Activated CD8-positive, alpha-beta T cell treated with anti-CD3 and anti-CD28 coated beads for 36 hours (primary cell): ENCODE results near the gene NTMT1. TPM values are rescaled to one million over a fixed set of nuclear protein-coding genes. Genes with fewer than 3 reads are reported as not detected.

Source experiments
- ATAC-seq: fragments of 200-7000 bp; cut with Tn5 transposase; one replicate; pipeline ENCODE4 v1.10.0; 2021; ENCODE audit warnings: mild to moderate bottlenecking, moderate library complexity
- CTCF ChIA-PET: fragments of 350-600 bp; sonication (Branson Sonifier 250); formaldehyde crosslinking; loops from one replicate; lab custom pipeline; 2021; ENCODE audit warnings: antibody characterized with exemption; lab: Charles Lee
- POLR2A ChIA-PET: fragments of 350-600 bp; sonication (Branson Sonifier 250); formaldehyde crosslinking; loops from one replicate; lab custom pipeline; 2021; ENCODE audit warnings: antibody characterized with exemption; lab: Charles Lee
- DNase-seq: peaks from one replicate; pipeline ENCODE4 v3.0.0-alpha.2; 2020
- H3K27ac Mint-ChIP-seq: one replicate; pipeline ENCODE4 v1.8.0; 2021; ENCODE audit warnings: mild to moderate bottlenecking, mixed read lengths
- H3K27me3 Mint-ChIP-seq: one replicate; pipeline ENCODE4 v1.8.0; 2021; ENCODE audit warnings: mixed read lengths
- H3K36me3 Mint-ChIP-seq: one replicate; pipeline ENCODE4 v1.8.0; 2021; ENCODE audit warnings: low read depth, mixed read lengths
- H3K4me1 Mint-ChIP-seq: one replicate; pipeline ENCODE4 v1.8.0; 2021; ENCODE audit warnings: low read depth, mixed read lengths
- H3K4me3 Mint-ChIP-seq: one replicate; pipeline ENCODE4 v1.8.0; 2021; ENCODE audit warnings: mild to moderate bottlenecking, moderate library complexity, mixed read lengths
- H3K9me3 Mint-ChIP-seq: one replicate; pipeline ENCODE4 v1.8.0; 2021; ENCODE audit warnings: mixed read lengths
- intact Hi-C: fragments of 100-400 bp; cut with micrococcal nuclease; formaldehyde crosslinking; loops from one replicate; pipeline ENCODE4 v1.10.0; 2022
- total RNA-seq, 2 experiments: library from RNA; stranded (reverse); gene quantifications; one replicate each; pipeline ENCODE4 v1.2.3, GENCODE V29; 2021
- TF ChIP-seq, protein P1 (sequence below): fragments of 200-600 bp; IDR thresholded peaks from one replicate; pipeline ENCODE4 v1.8.0; 2022; ENCODE audit warnings: antibody characterized with exemption, mild to moderate bottlenecking

Gene NTMT1
- total RNA-seq, 2 experiments from 2014 or later, result 69.5 to 74.4 TPM

DNA sequence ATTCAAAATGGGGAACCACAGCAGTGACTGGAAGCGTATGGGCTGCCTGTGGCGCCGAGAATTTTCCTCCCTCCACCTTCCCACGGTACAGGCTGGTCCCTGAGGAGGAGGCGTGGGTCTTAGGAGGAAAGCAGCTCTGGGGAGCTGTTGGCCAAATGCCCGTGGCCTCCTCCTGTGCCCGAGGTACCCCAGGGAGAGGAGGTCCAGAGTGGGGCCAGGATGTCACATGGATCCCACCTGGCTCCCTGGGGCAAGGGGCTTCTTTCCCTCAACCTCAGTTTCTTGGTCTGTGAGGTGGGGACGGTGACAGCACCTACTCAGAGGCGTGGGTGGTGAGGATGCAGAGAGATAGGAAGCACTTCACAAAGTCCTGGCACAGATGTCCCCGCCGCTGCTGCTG lies 56.0 kb downstream of the NTMT1 start:
- POLR2A ChIA-PET, result no interaction called here
- ATAC-seq, result no peak
- H3K27me3 Mint-ChIP-seq, result peaks cover 12% of the 10 kb centered on the region
- CTCF ChIA-PET, result no interaction called here
- intact Hi-C loops, result no loop called here
- no peak overlapping the region for H3K27ac Mint-ChIP-seq
- no peak for DNase-seq
- H3K9me3 Mint-ChIP-seq, result no peaks in the 10 kb centered on the region
- H3K4me3 Mint-ChIP-seq, result no peak overlapping the region
- TF ChIP-seq, protein P1, sequence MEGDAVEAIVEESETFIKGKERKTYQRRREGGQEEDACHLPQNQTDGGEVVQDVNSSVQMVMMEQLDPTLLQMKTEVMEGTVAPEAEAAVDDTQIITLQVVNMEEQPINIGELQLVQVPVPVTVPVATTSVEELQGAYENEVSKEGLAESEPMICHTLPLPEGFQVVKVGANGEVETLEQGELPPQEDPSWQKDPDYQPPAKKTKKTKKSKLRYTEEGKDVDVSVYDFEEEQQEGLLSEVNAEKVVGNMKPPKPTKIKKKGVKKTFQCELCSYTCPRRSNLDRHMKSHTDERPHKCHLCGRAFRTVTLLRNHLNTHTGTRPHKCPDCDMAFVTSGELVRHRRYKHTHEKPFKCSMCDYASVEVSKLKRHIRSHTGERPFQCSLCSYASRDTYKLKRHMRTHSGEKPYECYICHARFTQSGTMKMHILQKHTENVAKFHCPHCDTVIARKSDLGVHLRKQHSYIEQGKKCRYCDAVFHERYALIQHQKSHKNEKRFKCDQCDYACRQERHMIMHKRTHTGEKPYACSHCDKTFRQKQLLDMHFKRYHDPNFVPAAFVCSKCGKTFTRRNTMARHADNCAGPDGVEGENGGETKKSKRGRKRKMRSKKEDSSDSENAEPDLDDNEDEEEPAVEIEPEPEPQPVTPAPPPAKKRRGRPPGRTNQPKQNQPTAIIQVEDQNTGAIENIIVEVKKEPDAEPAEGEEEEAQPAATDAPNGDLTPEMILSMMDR, result no peak
- H3K36me3 Mint-ChIP-seq, result no peaks in the 10 kb centered on the region
- no peaks in the 10 kb centered on the region for H3K4me1 Mint-ChIP-seq

DNA sequence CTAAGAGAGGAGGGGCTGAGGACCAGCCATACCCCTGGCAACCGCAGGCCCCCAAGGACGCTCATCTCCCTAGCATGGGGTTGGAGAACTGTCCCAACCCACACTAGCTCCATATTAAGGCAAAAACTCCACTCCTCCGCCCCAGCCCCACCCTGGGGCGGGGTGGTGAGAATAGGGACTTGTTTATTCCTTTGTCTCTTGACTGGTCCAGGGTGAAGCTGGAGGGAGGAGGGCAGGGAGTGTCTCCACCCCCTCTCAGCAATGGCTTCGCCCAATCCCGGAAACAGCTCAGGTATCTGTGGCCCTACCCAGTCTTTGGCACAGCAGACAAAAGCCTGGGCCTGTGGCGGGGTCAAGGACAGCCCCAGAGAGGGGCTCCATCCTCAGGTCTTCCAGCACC lies 56.4 kb downstream of the NTMT1 start:
- Mint-ChIP-seq H3K27ac (no peak overlapping the region), H3K36me3 (no peaks in the 10 kb centered on the region), H3K4me3 (no peak overlapping the region), H3K4me1 (no peaks in the 10 kb centered on the region), H3K27me3 (peaks cover 9% of the 10 kb centered on the region), H3K9me3 (no peaks in the 10 kb centered on the region)
- intact Hi-C loops, result no loop called here
- POLR2A ChIA-PET, result no interaction called here
- DNase-seq, result no peak
- CTCF ChIA-PET, result interaction anchor here (1.1 kb wide), 1 partner anchor 14 kb away, joined by 3 read pairs; no protein-coding TSS in a partner anchor
- ATAC-seq, result no peak
- TF ChIP-seq, protein P1, result no peak

DNA sequence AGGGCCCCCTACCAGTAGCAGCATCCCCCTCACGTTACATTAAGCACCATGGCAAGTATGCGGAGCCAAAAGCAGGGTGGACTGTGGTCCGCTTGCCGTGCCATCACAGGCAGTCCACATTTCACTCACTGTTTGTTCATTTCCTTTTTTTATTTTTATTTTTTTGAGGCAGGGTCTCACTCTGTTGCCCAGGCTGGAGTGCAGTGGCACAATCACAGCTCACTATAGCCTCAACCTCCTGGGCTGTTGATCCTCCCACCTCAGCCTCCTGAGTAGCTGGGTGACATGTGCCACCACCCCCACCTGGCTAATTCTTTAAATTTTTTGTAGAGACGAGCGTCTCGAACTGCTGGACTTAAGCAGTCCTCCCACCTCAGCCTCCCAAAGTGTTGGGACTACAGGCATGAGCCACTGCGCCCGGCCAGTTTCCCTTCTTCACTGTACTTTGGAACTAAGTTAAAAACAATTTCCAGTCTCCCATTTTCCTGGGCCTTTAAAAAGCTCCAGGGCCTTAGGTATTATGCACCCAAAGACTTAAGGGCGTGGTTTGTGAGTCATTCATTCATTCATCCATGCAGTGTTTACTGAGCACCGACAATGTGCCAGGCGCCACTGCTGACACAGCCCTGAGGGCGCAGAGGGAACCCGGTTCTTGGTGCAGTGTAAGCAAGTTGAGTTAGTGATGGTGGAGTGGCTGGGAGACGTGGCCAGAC lies 59.4 kb downstream of the NTMT1 start:
- POLR2A ChIA-PET, result no interaction called here
- intact Hi-C loops, result no loop called here
- TF ChIP-seq, protein P1, result no peak

More for the DNA sequence above, 59.4 kb downstream of the NTMT1 start:
- ATAC-seq (no peak), DNase-seq (no peak)
- CTCF ChIA-PET, result no interaction called here
- Mint-ChIP-seq H3K27me3 (peaks cover 2% of the 10 kb centered on the region), H3K27ac (no peak overlapping the region), H3K4me1 (no peaks in the 10 kb centered on the region), H3K4me3 (no peak overlapping the region), H3K36me3 (no peaks in the 10 kb centered on the region), H3K9me3 (no peaks in the 10 kb centered on the region)

Other genes starting within 250 kb of the NTMT1 start
- not detected for gene C9orf50, start 5.1 kb upstream of the NTMT1 start, total RNA-seq
- gene ASB6, start 16.0 kb downstream of the NTMT1 start, total RNA-seq, result 10 to 100 TPM; 16.6 TPM
- gene PRRX2, start 39.5 kb downstream of the NTMT1 start, total RNA-seq, result 1 to 10 TPM in 1 of 2 experiments, under 1 TPM in 1; 0.85 to 1.2 TPM
- gene PTGES, start 126.9 kb downstream of the NTMT1 start, total RNA-seq, result under 1 TPM; 0.20 to 0.56 TPM
- 10 to 100 TPM; 18.5 to 19.8 TPM for gene TOR1B, start 177.0 kb downstream of the NTMT1 start, total RNA-seq
- gene TOR1A, start 198.0 kb downstream of the NTMT1 start, total RNA-seq, result 10 to 100 TPM; 31.9 to 32.4 TPM
- 10 to 100 TPM; 44.5 to 51.7 TPM for gene C9orf78, start 209.1 kb downstream of the NTMT1 start, total RNA-seq
- 10 to 100 TPM; 55.3 to 55.9 TPM for gene USP20, start 209.3 kb downstream of the NTMT1 start, total RNA-seq